Stimulated activated CD8-positive, alpha-beta memory T cell treated with anti-CD3 and anti-CD28 coated beads, Interleukin-2, amount 100 ng/mL, for 48 hours (primary cell): ENCODE data around the gene FAF1.
A peak's percentile ranks its signal among the peaks of the same experiment; 100 is the strongest.

Experiments used
- DNase-seq, 2 donors: peaks; one replicate each; pipeline ENCODE4 v3.0.0-alpha.2; 2020; ENCODE audit warnings: low read depth in 2 of 2

FAF1 gene

GRCh38 chr1:50978144-50978851 is 18.2 kb upstream of the FAF1 start:
- DNase-seq = peak in 1 of 2 donors; percentile 22

- DNase-seq = no peak
Measured at GRCh38 chr1:50977575-50978143, 17.6 kb upstream of the FAF1 start.

GRCh38 chr1:50976890-50977574 is 17.0 kb upstream of the FAF1 start:
- no peak for DNase-seq

- DNase-seq = no peak
Measured at GRCh38 chr1:50976111-50976889, 16.2 kb upstream of the FAF1 start.

GRCh38 chr1:50975436-50975835 is 15.4 kb upstream of the FAF1 start:
- no peak for DNase-seq

GRCh38 chr1:50974618-50974935 is 14.5 kb upstream of the FAF1 start:
- no peak for DNase-seq

GRCh38 chr1:50973875-50974617 is 14.0 kb upstream of the FAF1 start:
- DNase-seq = no peak

- no peak for DNase-seq
Measured at GRCh38 chr1:50973255-50973654, 13.2 kb upstream of the FAF1 start.

- no peak for DNase-seq
Measured at GRCh38 chr1:50972766-50973165, 12.7 kb upstream of the FAF1 start.

- DNase-seq = no peak
Measured at GRCh38 chr1:50971748-50972305, 11.8 kb upstream of the FAF1 start.

- no peak for DNase-seq
Measured at GRCh38 chr1:50970931-50971582, 11.0 kb upstream of the FAF1 start.

- DNase-seq = no peak
Measured at GRCh38 chr1:50970509-50970887, 10.4 kb upstream of the FAF1 start.

- peak in 1 of 2 donors; percentile 14 for DNase-seq
Measured at GRCh38 chr1:50969611-50970508, 9.8 kb upstream of the FAF1 start, which contains the start of gene CDKN2C. Gene CDKN2C, plus strand, starts transcription at chr1:50970245. Its CDS starts 124 bp downstream, at chr1:50970369.

- DNase-seq = peak in 1 of 2 donors; percentile 30
Measured at GRCh38 chr1:50968821-50969610, 8.9 kb upstream of the FAF1 start.

GRCh38 chr1:50968158-50968820 is 8.2 kb upstream of the FAF1 start:
- DNase-seq = peak; percentile 73 to 80

GRCh38 chr1:50967416-50968157 is 7.5 kb upstream of the FAF1 start:
- no peak for DNase-seq

- DNase-seq = no peak
Measured at GRCh38 chr1:50966991-50967390, 6.9 kb upstream of the FAF1 start.

- DNase-seq = no peak
Measured at GRCh38 chr1:50964863-50965262, 4.8 kb upstream of the FAF1 start.
